ENCODE data around the gene SLC26A4. TPM values are rescaled to one million over a fixed set of nuclear protein-coding genes. Genes with fewer than 3 reads are reported as not detected.

SLC26A4 gene
- total RNA-seq, 1 experiment from 2014 or later, result 0.33 TPM

DNA sequence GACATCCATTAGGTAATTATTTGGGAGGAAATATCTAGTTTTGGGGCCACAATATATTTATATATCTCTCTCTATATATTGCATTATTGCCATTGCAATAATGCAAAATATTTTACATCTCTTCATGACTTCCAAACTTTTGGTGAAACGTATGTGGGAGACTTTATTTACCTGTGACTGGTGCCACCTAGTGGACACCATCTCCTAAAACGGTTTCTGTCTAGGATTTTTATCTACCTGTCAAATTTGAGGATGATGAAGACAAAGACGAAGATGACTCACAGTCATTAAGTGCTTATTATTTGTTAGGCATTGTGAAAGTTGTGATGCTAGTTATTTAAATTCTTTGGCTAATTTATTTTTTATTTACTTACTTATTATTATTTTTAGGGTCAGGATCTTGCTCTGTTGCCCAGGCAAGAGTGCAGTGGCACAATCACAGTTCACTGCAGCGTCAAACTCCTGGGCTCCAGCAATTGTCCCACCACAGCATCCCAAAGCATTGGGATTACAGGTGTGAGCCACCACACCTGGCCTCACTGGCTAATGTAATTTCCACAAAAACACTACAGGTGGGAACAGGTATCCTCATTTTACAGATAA is 64.6 kb downstream of the SLC26A4 start:
- Histone ChIP-seq H3K79me1 (ENCODE audit: insufficient read depth, low read depth, low read length, poor library complexity, severe bottlenecking) (no peaks in the 10 kb centered on the region), H2AFZ (ENCODE audit: low read length) (no peak overlapping the region), H4K5ac (ENCODE audit: insufficient read length, low read depth, low read length) (no peak overlapping the region)

More for the DNA sequence above, 64.6 kb downstream of the SLC26A4 start:
- H2BK5ac ChIP-seq (ENCODE audit: insufficient read length, low read length), result no peak overlapping the region
- H2BK12ac ChIP-seq (ENCODE audit: insufficient read length, low read depth, low read length), result no peak overlapping the region
- H3K23me2 ChIP-seq (ENCODE audit: insufficient read length, low read depth, low read length, poor library complexity, severe bottlenecking), result no peaks in the 10 kb centered on the region
- Mint-ChIP-seq H3K4me3 (no peak overlapping the region), H3K27ac (no peak overlapping the region), H3K9me3 (no peaks in the 10 kb centered on the region), H3K36me3 (ENCODE audit: insufficient read depth in 1 of 3, low read depth in 3 of 3) (no peaks in the 10 kb centered on the region), H3K4me1 (peaks cover 0 to 7% of the 10 kb centered on the region in 2 experiments; a peak in 1 of 4 replicates), H3K27me3 (ENCODE audit: low read depth) (peaks cover 7% of the 10 kb centered on the region)
- H4K8ac ChIP-seq (replicated peaks; ENCODE audit: insufficient read length, low read depth, low read length), result no peak overlapping the region
- H3K9me3 ChIP-seq (ENCODE audit: control insufficient read depth, low read depth, low read length), result no peaks in the 10 kb centered on the region
- H4K91ac ChIP-seq (ENCODE audit: insufficient read length, low read depth, low read length), result no peak overlapping the region
- no peak overlapping the region for H3K27ac ChIP-seq (ENCODE audit: insufficient read length, low read depth, low read length)
- no peak overlapping the region for H3K56ac ChIP-seq (ENCODE audit: insufficient read length, low read depth, low read length)
- H2AK5ac ChIP-seq (ENCODE audit: insufficient read length, low read length), result no peak overlapping the region
- no peak overlapping the region for H3K23ac ChIP-seq (ENCODE audit: insufficient read length, low read depth, low read length)
- DNase-seq, result no peak
- H3K14ac ChIP-seq (ENCODE audit: insufficient read depth, low read length), result no peak overlapping the region
- no peaks in the 10 kb centered on the region; the same call in 1 of the 2 replicates for H3K27me3 ChIP-seq (ENCODE audit: insufficient read depth, low read length)
- H3K9ac ChIP-seq (ENCODE audit: extremely low read depth, insufficient read length, low read length), result no peak overlapping the region
- no peak overlapping the region for H2BK15ac ChIP-seq (ENCODE audit: low read depth, low read length)
- no peaks in the 10 kb centered on the region for H3K79me2 ChIP-seq (ENCODE audit: insufficient read depth, low read length)
- no peak overlapping the region for H2BK20ac ChIP-seq (ENCODE audit: low read depth, low read length, poor library complexity, severe bottlenecking)
- H4K20me1 ChIP-seq (ENCODE audit: control insufficient read depth, insufficient read depth, insufficient read length), result no peaks in the 10 kb centered on the region
- H3K18ac ChIP-seq (ENCODE audit: insufficient read length, low read depth, low read length), result no peak overlapping the region
- H3K4me1 ChIP-seq (ENCODE audit: insufficient read depth, low read length), result no peaks in the 10 kb centered on the region
- TF ChIP-seq, protein P1, sequence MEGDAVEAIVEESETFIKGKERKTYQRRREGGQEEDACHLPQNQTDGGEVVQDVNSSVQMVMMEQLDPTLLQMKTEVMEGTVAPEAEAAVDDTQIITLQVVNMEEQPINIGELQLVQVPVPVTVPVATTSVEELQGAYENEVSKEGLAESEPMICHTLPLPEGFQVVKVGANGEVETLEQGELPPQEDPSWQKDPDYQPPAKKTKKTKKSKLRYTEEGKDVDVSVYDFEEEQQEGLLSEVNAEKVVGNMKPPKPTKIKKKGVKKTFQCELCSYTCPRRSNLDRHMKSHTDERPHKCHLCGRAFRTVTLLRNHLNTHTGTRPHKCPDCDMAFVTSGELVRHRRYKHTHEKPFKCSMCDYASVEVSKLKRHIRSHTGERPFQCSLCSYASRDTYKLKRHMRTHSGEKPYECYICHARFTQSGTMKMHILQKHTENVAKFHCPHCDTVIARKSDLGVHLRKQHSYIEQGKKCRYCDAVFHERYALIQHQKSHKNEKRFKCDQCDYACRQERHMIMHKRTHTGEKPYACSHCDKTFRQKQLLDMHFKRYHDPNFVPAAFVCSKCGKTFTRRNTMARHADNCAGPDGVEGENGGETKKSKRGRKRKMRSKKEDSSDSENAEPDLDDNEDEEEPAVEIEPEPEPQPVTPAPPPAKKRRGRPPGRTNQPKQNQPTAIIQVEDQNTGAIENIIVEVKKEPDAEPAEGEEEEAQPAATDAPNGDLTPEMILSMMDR (conservative IDR thresholded peaks at IDR 0.05), result peak; percentile 83
- no CpG with 5 or more reads among the region's 4 CpGs for WGBS (ENCODE audit: extremely low coverage, insufficient read length, low lambda C conversion rate)
- H3K4me2 ChIP-seq (ENCODE audit: insufficient read depth, insufficient read length, low read length), result no peak overlapping the region
- no peak overlapping the region for H3T11ph ChIP-seq (ENCODE audit: low read length)
- no peak overlapping the region for H3K4ac ChIP-seq (ENCODE audit: low read depth, low read length)
- H2BK120ac ChIP-seq (ENCODE audit: low read depth, low read length, poor library complexity, severe bottlenecking), result no peak overlapping the region

Data from H9 (cell line).